WERI-Rb-1 (cell line): Measurements from ENCODE around the gene FAM72A.
"Not testable (repeated sequence)": the region's sequence is repeated elsewhere in the genome, so short reads cannot be mapped to it uniquely, and the experiment has no call there.

Experiments used
- DNase-seq: peaks from one replicate; pipeline ENCODE4 v3.0.0-alpha.2; 2020
- H3K27ac ChIP-seq: fragments of 250-450 bp; sonication (Bioruptor Pico); 2 replicates; pipeline ENCODE4 v1.5.1; 2020; ENCODE audit warnings: mild to moderate bottlenecking, moderate library complexity
- H3K27me3 ChIP-seq: fragments of 250-450 bp; sonication (Bioruptor Pico); 2 replicates; pipeline ENCODE4 v1.5.1; 2021; ENCODE audit warnings: mild to moderate bottlenecking, low read depth, moderate library complexity; ENCODE audit not compliant: insufficient read depth, severe bottlenecking
- H3K36me3 ChIP-seq: fragments of 250-450 bp; sonication (Bioruptor Pico); 2 replicates; pipeline ENCODE4 v1.5.1; 2020; ENCODE audit warnings: mild to moderate bottlenecking, moderate library complexity
- H3K4me3 ChIP-seq: 2 replicates; pipeline ENCODE4 v1.5.1; 2011; ENCODE audit warnings: low read depth, mild to moderate bottlenecking, control low read depth, low read length
- H3K9me3 ChIP-seq: fragments of 250-450 bp; sonication (Bioruptor Pico); 2 replicates; pipeline ENCODE4 v1.5.1; 2021; ENCODE audit warnings: mild to moderate bottlenecking, moderate library complexity; ENCODE audit not compliant: severe bottlenecking
- TF ChIP-seq, protein P1 (sequence below): IDR thresholded peaks from 2 replicates; pipeline ENCODE4 v1.5.1; 2011; ENCODE audit warnings: low read depth, mild to moderate bottlenecking, control low read depth, inconsistent platforms, low read length

The FAM72A gene

DNA sequence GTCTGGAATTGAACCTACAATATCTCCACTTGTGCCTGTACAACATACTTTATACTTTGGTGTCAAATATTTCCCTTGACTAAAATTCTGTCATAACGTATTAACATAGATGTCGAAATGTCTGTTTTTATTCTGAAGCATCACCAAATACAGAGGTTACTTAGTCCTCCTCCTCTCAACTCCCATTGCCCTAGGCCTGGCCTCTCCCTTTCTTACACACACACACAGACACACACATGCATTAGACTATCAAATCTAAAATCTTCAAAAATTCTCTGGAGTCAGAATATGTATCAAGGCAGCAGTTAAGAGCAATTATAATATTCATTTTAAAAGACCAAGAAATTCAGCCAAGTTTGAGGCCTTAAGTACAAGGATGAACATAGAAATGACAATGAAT is 7.5 kb downstream of the FAM72A start:
- H3K27ac ChIP-seq = not testable (repeated sequence)

GRCh38 chr1:206186826-206187225 is 15.8 kb downstream of the FAM72A start:
- not testable (repeated sequence) for DNase-seq, H3K4me3 ChIP-seq, H3K27ac ChIP-seq, H3K9me3 ChIP-seq, H3K27me3 ChIP-seq, H3K36me3 ChIP-seq

More for the DNA sequence above, 7.5 kb downstream of the FAM72A start:
- not testable (repeated sequence) for H3K9me3 ChIP-seq, H3K27me3 ChIP-seq, H3K36me3 ChIP-seq, H3K4me3 ChIP-seq, DNase-seq

GRCh38 chr1:206185778-206186177 is 16.9 kb downstream of the FAM72A start:
- not testable (repeated sequence) for H3K9me3 ChIP-seq, H3K27ac ChIP-seq, H3K27me3 ChIP-seq, H3K36me3 ChIP-seq, H3K4me3 ChIP-seq, DNase-seq

GRCh38 chr1:206183788-206184187 is 18.9 kb downstream of the FAM72A start:
- not testable (repeated sequence) for DNase-seq, H3K4me3 ChIP-seq, H3K27ac ChIP-seq, H3K9me3 ChIP-seq, H3K36me3 ChIP-seq, H3K27me3 ChIP-seq

DNA sequence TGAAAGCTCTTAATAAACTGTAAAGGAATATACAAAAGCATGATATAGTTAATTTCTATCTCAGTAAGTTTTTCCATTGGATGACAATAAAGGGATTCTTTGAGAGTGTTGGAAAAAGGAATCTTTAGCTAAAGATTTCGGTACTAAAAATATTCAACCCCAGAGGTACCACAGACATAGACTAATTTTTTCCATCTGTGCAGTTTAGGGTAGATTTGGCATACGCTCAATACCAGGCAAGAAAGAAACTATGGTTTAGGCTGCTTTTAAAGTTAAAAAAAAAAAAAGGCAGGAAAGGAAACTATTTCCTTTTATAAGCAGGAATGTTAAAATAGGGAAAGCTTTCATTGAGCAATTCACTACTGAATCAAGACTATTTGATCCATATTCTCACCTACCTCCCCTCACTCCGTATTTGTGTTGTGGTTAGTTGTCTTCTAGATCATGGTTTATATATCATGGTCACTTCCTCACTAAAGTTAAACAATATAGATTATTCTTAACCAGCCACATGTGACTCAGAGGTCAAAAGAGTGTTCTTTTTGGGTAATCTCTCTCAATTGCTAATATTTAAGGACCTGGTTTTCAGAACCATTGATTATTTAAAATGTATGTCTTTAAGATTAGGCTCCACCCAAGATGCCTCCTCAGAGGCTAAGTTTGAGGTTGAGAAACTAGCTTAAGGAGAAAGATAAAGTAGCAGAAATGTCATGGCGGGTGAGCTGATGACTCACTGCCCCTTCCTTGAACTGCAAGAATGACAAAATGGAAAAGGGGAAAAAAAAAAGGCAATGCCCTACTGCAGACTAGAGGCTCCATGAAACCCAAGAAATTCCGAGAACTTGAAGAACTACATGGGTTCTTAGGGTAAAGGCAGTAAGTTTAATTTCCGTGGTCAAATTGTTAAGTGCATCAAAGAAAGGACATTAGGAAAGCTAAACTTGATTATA is 20.0 kb downstream of the FAM72A start:
- not testable (repeated sequence) for DNase-seq, H3K36me3 ChIP-seq, H3K27ac ChIP-seq, H3K9me3 ChIP-seq, H3K27me3 ChIP-seq, H3K4me3 ChIP-seq

DNA sequence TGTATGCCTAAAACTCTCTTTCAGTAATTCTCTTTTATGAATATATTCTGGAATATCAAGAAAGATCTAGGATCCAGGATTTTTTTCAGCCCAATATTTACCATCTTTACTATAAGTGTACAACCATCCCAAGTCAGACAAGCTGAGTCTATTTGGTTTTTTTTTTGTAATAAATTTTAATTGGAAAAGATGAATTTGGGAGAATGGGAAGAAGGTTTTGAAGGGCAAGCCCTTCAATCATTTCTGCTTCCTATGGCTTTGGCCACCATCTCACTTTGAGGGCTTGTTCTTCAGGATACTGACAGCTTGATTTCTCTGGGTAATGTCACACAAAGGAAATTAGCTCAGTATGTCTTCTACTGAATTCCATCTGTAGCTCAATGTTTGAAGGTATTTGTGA is 23.0 kb downstream of the FAM72A start:
- not testable (repeated sequence) for H3K27me3 ChIP-seq, H3K9me3 ChIP-seq, H3K27ac ChIP-seq, H3K36me3 ChIP-seq, DNase-seq, H3K4me3 ChIP-seq

GRCh38 chr1:206178061-206178989 is 24.3 kb downstream of the FAM72A start:
- peak; percentile 44 for DNase-seq
- H3K36me3 ChIP-seq, H3K27me3 ChIP-seq, H3K4me3 ChIP-seq, H3K27ac ChIP-seq, H3K9me3 ChIP-seq: not testable (repeated sequence)

DNA sequence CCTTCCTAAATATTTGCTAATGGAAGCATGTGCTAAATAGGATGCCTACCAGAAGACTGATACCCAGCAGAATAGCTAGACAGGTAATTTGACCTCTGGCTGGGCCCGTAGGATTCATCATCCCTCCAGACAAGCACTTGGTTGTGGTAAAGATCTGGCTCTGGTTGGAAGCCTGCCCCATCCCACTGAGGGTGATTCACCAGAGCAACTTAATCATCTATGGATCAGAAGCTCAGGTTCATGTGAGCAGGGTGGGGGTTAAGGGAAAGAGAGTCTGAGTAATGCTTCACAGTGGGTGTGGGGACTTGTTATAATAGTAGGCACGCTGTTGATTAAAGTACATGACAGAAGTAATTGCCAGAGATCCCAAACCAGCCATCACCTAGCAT is 26.5 kb downstream of the FAM72A start:
- H3K4me3 ChIP-seq, H3K9me3 ChIP-seq, H3K36me3 ChIP-seq, H3K27ac ChIP-seq, H3K27me3 ChIP-seq, DNase-seq: not testable (repeated sequence)

GRCh38 chr1:206175459-206176113 is 27.1 kb downstream of the FAM72A start:
- H3K27me3 ChIP-seq, H3K27ac ChIP-seq, H3K36me3 ChIP-seq, H3K9me3 ChIP-seq, H3K4me3 ChIP-seq: not testable (repeated sequence)
- peak; percentile 34 for DNase-seq
- TF ChIP-seq, protein P1, sequence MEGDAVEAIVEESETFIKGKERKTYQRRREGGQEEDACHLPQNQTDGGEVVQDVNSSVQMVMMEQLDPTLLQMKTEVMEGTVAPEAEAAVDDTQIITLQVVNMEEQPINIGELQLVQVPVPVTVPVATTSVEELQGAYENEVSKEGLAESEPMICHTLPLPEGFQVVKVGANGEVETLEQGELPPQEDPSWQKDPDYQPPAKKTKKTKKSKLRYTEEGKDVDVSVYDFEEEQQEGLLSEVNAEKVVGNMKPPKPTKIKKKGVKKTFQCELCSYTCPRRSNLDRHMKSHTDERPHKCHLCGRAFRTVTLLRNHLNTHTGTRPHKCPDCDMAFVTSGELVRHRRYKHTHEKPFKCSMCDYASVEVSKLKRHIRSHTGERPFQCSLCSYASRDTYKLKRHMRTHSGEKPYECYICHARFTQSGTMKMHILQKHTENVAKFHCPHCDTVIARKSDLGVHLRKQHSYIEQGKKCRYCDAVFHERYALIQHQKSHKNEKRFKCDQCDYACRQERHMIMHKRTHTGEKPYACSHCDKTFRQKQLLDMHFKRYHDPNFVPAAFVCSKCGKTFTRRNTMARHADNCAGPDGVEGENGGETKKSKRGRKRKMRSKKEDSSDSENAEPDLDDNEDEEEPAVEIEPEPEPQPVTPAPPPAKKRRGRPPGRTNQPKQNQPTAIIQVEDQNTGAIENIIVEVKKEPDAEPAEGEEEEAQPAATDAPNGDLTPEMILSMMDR = peak; percentile 76
